ENCODE data around the gene FAM110D.

The FAM110D gene

DNA sequence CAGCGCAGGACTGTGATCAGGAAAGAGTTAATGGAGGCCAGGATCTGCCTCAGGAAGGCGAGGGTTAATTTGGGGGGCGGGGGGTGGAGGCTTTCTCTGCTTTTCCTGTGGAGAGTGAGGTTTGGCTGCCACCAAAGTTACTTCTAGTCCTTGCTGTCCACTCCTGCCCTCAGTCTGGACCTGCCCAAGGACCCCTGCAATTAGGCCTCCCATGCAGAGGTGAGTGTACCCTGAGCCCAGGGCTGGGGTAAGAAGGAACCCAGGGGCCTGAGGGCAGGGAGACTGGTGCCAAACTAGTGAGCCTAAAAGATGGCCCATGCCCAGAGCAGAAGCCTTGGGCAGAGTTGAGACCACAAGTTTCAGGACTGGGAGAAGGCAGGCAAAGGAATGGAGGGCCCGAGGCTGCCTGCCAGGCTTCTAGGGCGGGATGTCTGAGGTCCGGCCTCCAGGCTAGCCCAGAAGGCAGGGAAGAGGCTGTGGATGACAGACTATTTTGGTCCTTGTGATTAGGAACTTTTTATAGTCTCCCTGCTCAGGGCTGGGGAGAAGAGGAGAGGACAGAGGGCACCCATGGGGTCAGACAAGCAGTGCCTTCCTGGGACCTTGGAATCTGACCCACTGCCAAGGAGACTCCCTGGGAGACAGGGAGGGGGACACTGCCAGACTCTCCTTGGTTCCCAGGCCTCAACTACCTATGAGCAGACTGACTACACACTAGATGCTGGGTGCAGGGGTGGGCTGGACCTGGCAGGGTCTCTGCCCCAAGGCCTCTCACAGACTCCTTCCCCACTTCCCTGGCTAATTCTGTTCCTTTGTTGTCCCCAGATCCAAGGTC is at the start of gene FAM110D:
Gene FAM110D (plus strand): TSS at position 172 of the 835 bp plus-strand sequence. CDS start 2,213 bp downstream, outside the sequence.
- FAIRE-seq, result no peak

DNA sequence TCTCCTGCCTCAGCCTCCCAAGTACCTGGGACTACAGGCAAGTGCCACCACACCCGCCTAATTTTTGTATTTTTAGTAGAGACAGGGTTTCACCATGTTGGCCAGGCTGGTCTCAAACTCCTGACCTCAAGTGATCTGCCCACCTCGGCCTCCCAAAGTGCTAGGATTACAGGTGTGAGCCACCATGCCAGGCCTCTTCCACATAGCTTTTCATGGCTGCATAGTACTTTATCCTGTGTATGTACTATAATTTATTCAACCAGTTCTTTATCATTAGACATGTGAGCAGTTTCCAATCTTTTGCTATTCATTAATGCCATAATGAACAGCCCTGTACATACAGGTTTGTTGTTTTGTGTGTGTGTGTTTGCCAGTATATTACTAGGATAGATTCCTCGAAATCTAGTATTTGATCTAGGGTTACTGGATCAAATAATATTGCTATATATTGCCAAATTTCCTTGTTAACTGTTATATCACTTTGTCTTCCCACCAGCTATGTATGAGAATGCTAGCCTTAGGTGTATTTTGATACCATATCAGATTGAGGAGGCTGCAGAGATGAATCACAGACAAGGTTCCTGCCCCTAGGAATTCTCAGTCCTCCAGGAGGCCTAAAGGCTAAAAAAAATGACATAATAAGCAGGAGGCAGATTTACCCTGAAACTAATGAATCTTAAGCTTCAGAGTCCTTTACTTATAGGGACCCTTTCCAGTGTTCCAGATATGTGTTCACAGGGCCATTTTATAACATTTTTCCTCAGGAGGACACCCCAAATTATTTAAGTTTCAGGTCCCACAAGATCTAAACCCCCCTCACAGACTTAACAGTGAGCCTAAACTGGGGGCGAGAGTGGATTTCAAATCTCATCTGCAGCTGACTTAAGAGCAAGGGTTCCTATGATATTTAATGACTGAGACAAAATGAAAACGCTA is 49.4 kb upstream of the FAM110D start:
- FAIRE-seq, result no peak

DNA sequence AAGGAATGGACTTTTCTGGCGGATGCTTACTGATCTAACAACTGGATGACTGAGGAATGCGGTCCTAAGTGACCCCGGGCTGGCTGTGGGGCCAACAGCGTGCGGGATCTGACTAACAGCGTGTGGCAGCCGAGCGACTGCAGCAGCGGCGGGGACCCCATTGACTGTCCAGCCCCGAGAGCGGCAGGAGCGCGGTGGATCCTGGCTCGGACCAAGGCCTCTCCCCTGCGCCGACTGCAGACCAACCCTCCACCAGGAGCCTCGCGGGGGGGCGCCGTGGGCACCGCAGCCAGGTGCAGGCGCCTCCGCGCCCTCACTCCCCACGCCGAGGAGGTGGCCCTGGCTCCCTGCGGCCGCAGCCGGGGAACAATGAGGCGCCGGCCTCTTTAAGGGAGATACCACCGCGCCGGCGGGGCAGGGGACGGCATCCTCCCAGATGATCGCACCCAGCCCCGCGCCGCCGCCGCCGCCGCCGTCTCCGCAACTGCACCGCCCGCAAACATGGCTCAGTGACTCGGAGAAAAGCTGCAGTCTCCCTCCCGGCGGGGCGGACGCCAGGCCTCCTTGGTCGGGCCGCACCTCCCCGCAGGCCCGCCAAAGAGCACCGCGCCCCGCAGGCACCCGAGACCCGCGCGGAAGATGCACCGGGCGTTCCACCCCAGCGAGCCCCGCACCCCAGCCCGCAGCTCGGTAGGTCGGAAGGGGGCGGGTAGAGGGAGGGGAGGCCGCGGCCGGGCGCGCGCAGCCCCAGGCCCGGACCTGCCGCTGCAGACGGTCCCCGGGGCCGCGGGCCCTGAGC is 47.9 kb upstream of the FAM110D start:
- no peak for FAIRE-seq

DNA sequence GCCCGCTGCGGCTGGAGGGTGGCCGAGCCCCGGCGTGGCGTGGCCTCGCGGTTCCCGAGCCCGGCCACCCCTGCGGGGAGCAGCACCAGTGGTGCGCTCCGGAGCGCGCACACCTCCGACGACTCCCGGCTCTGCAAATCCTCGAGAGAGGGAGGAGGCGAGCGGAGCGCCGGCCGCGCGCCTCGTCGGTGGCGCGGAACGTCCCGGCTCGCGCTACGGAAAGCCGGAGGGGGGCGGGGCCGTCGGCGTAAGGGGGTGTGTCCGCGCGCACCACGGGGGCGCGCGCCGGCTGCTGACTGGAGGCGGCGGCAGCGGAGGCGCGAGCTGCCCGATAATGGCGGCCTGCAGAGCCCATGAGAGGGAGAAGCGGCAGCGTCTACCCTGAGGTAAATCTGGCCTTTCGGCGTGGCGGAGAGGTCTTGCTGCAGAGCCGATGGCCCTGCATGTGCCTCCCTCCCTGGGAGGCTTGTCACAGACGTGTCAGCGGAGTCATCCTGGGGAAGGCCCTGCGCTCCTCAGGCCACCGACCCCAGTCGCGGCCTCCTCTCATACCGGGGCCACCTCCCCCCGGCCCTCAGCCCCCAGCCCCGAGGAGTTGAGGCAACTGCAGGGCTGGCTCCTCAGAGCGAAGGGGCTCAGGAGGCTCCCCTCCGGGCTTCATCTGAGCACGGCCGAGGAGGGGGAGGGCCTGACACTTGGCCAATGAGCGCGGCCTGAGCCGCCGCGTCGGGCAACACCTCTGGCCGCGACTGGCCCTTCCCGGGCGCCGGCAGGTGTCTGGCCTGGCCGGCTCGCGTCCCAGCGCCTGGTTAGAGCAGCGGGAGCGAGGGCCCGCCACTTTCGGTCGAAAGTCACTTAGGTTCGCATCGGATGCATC is 47.1 kb upstream of the FAM110D start, which contains the start of gene PDIK1L:
Gene PDIK1L (plus strand): TSS at position 295 of the 877 bp plus-strand sequence. CDS start 2,485 bp downstream, outside the sequence.
- FAIRE-seq, result no peak

DNA sequence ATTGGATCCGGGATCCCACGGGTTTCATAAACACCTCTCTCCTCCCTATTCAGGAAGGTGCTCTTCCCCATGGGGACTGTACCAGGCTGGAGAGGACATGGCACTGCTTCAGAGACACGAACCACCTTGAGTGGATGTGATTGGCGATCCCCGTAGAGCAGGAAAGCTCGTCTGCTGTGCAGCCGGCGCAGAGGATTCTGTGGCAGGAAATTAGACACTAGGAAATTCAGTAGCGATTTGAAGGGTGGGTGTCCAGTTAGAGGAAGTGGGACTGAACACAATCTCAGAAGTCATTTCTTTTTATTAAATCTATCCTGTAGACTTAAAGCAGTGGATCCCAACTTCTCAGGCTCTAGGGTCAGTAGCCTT is 46.5 kb upstream of the FAM110D start:
- FAIRE-seq, result no peak

DNA sequence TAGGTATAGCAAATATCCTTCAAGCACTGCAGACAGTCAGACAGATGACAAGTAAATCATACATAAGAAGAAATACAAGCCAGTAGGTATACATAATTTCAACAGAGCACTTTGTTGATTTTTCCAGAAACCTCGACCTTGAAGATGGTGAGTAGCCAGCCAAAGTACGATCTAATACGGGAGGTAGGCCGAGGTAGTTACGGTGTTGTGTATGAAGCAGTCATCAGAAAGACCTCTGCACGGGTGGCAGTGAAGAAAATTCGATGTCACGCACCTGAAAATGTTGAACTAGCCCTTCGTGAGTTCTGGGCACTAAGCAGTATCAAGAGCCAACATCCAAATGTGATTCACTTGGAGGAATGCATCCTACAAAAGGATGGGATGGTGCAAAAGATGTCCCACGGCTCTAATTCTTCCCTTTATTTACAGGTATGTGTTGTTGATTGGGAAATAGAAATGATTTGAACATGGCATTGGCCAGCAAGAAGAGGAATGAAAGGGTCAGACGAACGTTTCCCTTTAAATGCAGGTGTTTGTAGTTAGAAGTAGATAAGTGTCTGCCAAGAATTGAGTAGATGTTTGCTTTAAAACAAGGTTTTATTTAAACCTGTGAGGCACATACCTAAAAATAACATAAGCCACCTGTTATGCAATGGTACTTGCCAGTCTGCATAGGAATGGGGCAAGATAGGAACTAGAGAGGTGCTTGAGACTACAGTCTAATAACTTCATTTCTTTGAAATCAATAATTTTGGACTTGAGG is 44.5 kb upstream of the FAM110D start:
- FAIRE-seq, result no peak

DNA sequence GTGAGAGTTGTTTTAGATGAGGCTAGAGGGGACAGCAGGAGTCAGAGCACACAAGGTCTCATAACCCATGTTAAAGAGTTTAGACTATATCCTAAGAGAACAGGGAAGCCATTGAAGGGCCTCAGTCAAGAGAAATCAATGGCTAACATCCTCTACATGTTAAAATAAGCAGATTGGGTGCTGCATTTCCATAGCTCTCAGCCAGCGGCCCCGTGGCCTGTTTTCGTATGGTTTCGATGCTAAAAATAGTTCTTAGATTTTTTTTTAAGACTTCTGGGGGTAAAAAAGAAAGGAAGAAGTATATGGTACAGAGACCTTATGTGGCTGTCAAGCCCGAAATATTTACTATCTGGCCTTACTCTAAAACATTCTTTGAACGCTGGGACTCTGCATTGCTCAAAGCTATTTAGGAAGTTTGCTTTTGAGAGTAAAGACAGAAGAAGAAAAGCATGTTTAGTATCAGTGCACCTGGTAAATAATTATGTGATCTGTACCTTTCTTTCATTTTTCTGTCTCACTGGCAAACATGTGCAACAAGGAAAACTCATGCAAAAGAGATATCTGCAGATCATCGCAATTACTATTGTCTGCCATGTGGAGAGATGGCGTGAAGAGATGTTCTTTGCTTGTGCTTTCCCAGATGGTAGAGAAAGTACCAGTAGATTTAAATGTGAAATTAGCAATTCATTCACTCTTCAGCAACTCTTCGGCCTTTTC is 38.8 kb upstream of the FAM110D start:
- FAIRE-seq, result no peak

DNA sequence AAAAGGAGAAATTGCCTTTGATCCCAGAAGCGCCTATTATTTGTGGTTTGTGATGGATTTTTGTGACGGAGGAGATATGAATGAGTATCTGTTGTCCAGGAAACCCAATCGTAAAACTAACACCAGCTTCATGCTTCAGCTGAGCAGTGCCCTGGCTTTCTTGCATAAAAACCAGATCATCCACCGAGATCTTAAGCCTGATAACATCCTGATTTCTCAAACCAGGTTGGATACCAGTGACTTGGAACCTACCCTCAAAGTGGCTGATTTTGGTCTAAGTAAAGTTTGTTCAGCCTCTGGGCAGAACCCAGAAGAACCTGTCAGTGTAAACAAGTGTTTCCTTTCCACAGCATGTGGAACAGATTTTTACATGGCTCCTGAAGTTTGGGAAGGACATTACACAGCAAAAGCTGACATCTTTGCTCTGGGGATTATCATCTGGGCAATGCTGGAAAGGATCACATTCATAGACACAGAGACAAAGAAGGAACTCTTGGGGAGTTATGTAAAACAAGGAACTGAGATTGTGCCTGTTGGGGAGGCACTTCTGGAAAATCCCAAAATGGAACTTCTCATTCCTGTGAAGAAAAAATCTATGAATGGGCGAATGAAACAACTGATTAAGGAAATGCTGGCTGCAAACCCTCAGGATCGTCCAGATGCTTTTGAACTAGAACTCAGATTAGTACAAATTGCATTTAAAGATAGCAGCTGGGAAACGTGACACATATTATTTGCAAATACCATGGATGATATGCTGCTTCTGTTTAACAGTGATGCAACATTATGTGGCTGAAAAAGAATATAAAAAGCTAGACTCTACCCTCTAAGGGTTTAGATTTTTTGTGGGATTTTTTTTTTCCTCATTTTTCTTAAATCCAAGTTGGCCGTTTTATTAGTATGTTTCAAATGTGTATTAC is 36.8 kb upstream of the FAM110D start:
- FAIRE-seq, result no peak

DNA sequence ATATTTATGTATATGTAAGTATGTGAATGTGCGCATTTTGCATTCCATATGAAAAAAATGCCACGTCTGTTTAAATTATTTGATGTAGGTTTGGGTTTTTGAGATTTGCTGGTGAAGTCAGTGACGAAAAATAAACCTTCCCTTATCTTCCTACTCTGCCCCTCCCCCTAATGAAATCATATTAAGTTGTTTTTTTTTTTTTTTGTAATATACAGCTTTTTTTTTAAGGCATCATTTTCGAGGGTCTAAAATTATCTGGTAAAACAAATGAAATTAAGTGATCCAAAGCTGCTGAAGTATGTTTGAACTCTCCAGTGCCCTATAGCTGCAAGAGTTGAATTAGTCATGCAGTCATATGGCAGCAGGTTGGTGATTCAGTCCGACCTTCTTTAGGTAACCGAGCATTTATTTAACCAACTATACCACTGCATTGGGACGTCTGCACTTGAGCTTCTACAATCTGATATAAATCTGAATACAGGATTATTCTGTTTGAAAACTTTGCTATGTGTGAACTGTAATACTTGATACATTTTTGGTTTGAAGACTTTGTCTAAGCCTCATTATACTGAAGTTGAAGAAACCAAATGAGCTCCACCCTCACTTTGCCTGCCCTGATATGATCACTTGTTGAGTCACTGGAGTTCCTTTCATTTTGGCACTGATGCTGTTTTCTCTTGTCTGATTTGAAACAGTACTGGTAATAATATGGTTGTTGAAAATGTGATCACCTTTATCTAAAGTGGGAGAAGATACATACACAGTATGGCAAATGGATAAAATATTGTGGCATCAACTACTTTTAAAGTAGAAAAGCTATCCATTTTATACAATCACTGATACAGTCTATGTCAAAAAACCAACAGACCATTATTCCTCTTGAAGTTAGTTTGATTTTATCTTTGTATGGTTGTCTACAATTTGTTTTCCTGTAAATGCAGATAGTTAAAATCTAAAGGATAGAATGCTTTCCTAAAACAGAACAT is 35.6 kb upstream of the FAM110D start:
- FAIRE-seq, result no peak

DNA sequence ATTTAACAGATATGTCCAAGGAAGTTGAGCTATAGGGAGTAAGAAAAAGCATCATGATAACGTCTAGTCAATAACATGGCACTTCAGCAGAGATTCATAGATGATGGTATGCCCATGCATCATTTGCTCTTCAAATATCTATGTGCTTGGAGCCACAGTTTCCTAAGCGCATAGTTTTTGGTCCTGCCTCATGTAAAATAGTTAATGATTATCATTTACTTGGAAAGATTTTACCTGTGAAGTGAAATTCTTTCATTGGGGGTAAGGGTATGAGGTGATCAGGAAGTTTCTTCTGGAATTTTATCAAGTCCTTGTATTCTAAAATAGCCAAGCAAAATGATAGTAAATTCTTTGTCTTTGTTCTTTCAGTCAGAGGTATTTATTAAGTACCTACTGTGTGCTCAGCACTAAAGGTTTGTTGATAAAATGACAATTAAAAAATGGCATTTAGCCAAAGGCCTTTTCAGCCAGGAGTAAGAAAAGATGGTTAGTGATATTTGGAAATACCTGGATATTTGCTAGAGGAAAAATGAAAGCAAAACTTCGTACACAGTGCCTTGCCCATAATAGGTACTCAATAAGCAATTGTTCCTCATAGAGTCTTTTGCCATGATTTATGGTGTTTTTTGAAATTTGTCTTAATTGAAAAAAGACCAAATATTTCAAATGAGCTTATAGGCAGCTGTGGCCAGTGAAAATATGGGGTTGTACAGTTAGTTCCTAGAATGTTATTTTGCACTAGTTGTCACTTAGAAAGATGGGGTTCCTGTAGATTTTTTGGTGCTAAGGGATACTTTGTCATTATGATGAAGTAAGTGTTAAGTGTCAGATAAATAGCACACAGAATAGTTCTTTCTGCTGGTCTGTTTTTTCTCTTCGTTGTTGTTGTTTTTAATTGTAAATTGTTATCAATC is 34.2 kb upstream of the FAM110D start:
- FAIRE-seq, result no peak

DNA sequence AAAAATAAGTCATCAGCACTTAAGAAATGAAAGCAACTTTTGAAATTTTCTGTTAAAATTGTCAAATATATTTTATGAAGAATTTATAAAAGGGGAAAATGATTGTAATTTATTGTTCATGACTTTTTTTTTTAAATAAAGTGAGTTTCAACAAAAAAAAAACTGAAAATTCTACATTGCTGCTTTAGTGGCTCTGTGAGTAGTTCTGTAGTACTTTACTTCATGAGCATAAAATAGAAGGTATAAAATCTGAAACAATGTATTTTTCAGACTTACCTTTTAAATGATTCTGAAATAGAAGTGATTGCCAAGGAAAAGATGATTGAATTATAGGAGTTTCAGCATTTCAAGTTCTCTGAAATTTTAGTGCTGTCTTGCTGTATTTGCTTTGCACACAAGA is 33.5 kb upstream of the FAM110D start:
- no peak for FAIRE-seq

DNA sequence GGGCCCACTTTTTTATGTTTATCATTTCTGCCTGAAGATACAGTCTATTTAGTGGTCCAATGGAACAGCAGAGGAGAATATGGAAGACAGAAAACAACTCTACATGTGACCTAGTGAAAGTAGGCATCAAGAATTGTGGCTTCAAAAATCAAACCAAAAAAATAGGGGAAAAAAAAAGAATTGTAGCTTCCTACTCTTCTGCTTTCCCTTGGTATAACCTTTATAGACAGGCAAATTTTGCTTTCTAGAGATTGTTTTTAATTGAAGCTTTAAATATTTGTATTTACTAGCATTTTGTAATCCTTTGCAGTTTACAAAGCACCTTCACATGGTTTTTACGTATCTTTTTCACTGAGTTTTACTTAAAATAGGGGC is 32.9 kb upstream of the FAM110D start:
- no peak for FAIRE-seq

DNA sequence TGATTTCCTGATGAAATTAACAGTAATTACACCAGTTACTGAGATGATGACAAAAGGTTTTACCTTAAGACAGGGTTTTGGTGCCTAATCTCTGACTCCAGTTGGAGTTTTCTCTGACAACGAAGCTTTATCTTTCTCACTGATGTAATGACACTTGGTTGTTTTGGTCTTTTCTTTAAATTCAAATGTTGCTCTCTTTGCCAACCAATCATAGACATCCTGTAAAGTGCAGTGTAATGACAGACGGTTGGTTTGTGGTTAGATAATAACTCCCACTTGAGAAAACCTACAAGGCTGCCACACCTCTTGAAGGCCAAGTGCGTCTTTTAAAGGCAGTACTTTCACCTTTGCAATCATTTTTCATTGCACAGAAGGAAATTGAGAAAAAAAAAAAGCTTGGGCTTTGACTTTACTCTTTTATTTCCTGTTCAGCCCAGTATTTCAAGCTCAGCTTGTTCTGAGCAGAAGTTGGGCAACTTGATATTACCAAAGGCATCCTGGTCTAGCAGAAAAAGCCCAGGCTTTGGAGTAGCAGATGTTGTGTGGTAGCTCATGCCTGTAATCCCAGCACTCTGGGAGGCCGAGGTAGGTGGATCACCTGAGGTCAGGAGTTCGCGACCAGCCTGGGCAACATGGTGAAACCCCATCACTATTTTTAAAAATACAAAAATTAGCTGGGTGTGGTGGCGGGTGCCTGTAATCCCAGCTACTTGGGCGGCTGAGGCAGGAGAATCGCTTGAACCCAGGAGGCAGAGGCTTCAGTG is 32.4 kb upstream of the FAM110D start:
- no peak for FAIRE-seq

DNA sequence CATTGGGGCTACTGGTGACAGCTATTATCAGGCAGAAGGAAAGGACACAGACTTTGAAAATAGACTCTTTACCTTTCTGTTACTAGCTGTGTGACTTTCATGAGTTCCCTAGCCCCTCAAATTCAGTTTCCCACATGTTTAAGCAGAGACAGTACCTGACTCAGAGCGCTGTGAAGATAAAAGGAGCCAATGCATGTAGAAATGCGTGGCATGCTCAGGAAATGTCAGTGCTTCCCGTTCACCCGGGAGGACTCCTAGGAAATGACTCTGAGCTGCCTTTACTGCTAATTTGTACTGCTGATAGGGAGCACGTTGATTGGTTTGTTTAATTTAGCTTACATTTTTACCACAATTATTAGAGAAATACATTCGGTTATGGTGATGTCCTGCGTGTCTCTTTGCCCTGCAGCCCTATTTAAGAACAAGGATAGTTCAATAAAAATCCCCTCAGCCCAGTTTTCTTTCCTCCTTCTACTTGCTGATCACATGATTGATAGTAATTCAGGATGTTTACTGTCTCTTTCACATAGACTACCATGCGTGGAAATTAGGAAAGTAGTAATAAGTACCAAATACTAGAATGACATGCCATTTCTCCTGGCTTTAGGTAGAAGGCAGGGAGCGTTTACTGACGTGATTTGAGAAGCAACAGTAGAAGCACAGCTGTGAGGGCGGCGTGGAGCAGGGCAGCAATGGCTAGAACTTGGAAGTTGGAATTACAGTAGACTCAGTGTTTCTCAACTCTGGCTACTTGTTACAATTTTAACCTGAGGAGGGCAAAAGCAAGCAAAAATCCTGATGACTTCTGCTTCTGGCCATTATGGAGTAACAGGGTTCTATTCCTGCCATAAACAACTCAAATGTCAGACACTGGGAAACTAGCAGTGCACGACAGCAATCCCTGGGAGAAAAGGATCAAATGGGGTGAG is 31.4 kb upstream of the FAM110D start:
- no peak for FAIRE-seq

DNA sequence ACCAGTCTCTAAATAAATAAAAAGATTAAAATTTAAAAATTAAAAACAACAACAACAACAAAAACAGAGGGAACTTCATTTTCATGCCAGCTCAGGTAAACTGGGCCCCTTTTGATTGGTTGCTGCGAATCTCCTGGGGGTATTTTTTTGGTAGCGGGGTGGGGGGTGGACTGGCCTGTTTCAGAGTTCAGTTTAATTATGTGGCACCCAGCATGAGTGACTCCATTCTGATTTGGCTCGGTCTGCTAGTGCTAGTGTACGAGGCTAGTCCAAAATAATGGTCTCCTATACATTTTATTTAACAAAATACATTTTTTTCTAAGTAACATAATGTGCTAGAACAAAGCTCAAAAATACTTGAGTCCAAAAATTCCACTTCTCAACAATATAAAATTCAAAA is 29.1 kb upstream of the FAM110D start:
- FAIRE-seq, result no peak

Data from endometrium (tissue), 2 donors.